Neural cell (in vitro differentiated cells): ENCODE measurements around the gene KRTAP10-5.

Experiments used
- EZH2 ChIP-seq: fragments of 200-600, 300-800 bp; shearing (Covaris generic), sonication (generic); IDR thresholded peaks from 2 replicates; pipeline ENCODE4 v1.6.1; 2014; ENCODE audit warnings: antibody characterized with exemption, low read length, borderline replicate concordance, mild to moderate bottlenecking; ENCODE audit not compliant: insufficient read depth, poor library complexity, severe bottlenecking
- POLR2AphosphoS5 ChIP-seq: IDR thresholded peaks from 2 replicates; pipeline ENCODE4 v1.6.1; 2012

GRCh38 chr21:44579833-44580144 lies 615 bp downstream of the KRTAP10-5 start:
- TF ChIP-seq EZH2 (no peak), POLR2AphosphoS5 (no peak)
